Measurements from ENCODE around the gene C6orf47.

The C6orf47 gene

GRCh38 chr6:31636698-31637596 is 23.6 kb downstream of the C6orf47 start:
- Histone ChIP-seq H3K27ac (ENCODE audit: low read length) (no peak overlapping the region), H3K4me3 (ENCODE audit: low read length) (no peak overlapping the region), H3K36me3 (ENCODE audit: control insufficient read depth, low read depth, low read length) (peaks cover 92% of the 10 kb centered on the region), H3K9ac (ENCODE audit: low read length) (no peak overlapping the region), H3K27me3 (ENCODE audit: control insufficient read depth, insufficient read depth, low read length) (no peaks in the 10 kb centered on the region), H3K9me3 (ENCODE audit: control insufficient read depth, low read depth, low read length) (no peaks in the 10 kb centered on the region), H3K4me1 (ENCODE audit: control insufficient read depth, low read depth, low read length) (no peaks in the 10 kb centered on the region)

- peaks cover 92% of the 10 kb centered on the region for H3K36me3 ChIP-seq (ENCODE audit: control insufficient read depth, low read depth, low read length)
- no peaks in the 10 kb centered on the region for H3K27me3 ChIP-seq (ENCODE audit: control insufficient read depth, insufficient read depth, low read length)
- H3K4me3 ChIP-seq (ENCODE audit: low read length): no peak overlapping the region
- no peak overlapping the region for H3K27ac ChIP-seq (ENCODE audit: low read length)
- H3K9me3 ChIP-seq (ENCODE audit: control insufficient read depth, low read depth, low read length): no peaks in the 10 kb centered on the region
- no peak overlapping the region for H3K9ac ChIP-seq (ENCODE audit: low read length)
- no peaks in the 10 kb centered on the region for H3K4me1 ChIP-seq (ENCODE audit: control insufficient read depth, low read depth, low read length)
Measured at GRCh38 chr6:31634969-31635575, 25.5 kb downstream of the C6orf47 start.

- no peaks in the 10 kb centered on the region for H3K4me1 ChIP-seq (ENCODE audit: control insufficient read depth, low read depth, low read length)
- peaks cover 94% of the 10 kb centered on the region for H3K36me3 ChIP-seq (ENCODE audit: control insufficient read depth, low read depth, low read length)
- no peaks in the 10 kb centered on the region for H3K9me3 ChIP-seq (ENCODE audit: control insufficient read depth, low read depth, low read length)
Measured at GRCh38 chr6:31634131-31634530, 26.4 kb downstream of the C6orf47 start.

GRCh38 chr6:31633447-31633846 is 27.1 kb downstream of the C6orf47 start:
- Histone ChIP-seq H3K4me3 (ENCODE audit: low read length) (no peak overlapping the region), H3K36me3 (ENCODE audit: control insufficient read depth, low read depth, low read length) (peaks cover 95% of the 10 kb centered on the region), H3K9me3 (ENCODE audit: control insufficient read depth, low read depth, low read length) (no peaks in the 10 kb centered on the region), H3K27ac (ENCODE audit: low read length) (no peak overlapping the region), H3K27me3 (ENCODE audit: control insufficient read depth, insufficient read depth, low read length) (no peaks in the 10 kb centered on the region), H3K9ac (ENCODE audit: low read length) (no peak overlapping the region), H3K4me1 (ENCODE audit: control insufficient read depth, low read depth, low read length) (no peaks in the 10 kb centered on the region)

More at GRCh38 chr6:31634131-31634530, 26.4 kb downstream of the C6orf47 start:
- Histone ChIP-seq H3K27me3 (ENCODE audit: control insufficient read depth, insufficient read depth, low read length) (no peaks in the 10 kb centered on the region), H3K27ac (ENCODE audit: low read length) (no peak overlapping the region), H3K4me3 (ENCODE audit: low read length) (no peak overlapping the region), H3K9ac (ENCODE audit: low read length) (no peak overlapping the region)

- H3K4me3 ChIP-seq (ENCODE audit: low read length): no peak overlapping the region
- no peak overlapping the region for H3K27ac ChIP-seq (ENCODE audit: low read length)
- H3K36me3 ChIP-seq (ENCODE audit: control insufficient read depth, low read depth, low read length): peaks cover 98% of the 10 kb centered on the region
- no peaks in the 10 kb centered on the region for H3K4me1 ChIP-seq (ENCODE audit: control insufficient read depth, low read depth, low read length)
- H3K9me3 ChIP-seq (ENCODE audit: control insufficient read depth, low read depth, low read length): no peaks in the 10 kb centered on the region
- no peaks in the 10 kb centered on the region for H3K27me3 ChIP-seq (ENCODE audit: control insufficient read depth, insufficient read depth, low read length)
- H3K9ac ChIP-seq (ENCODE audit: low read length): no peak overlapping the region
Measured at GRCh38 chr6:31632279-31632946, 28.2 kb downstream of the C6orf47 start.

- H3K4me3 ChIP-seq (ENCODE audit: low read length): no peak overlapping the region
- H3K9ac ChIP-seq (ENCODE audit: low read length): no peak overlapping the region
- no peaks in the 10 kb centered on the region for H3K4me1 ChIP-seq (ENCODE audit: control insufficient read depth, low read depth, low read length)
- no peaks in the 10 kb centered on the region for H3K9me3 ChIP-seq (ENCODE audit: control insufficient read depth, low read depth, low read length)
- H3K36me3 ChIP-seq (ENCODE audit: control insufficient read depth, low read depth, low read length): peaks cover 98% of the 10 kb centered on the region
- H3K27me3 ChIP-seq (ENCODE audit: control insufficient read depth, insufficient read depth, low read length): no peaks in the 10 kb centered on the region
- no peak overlapping the region for H3K27ac ChIP-seq (ENCODE audit: low read length)
Measured at GRCh38 chr6:31631681-31632278, 28.8 kb downstream of the C6orf47 start.

GRCh38 chr6:31631209-31631608 is 29.4 kb downstream of the C6orf47 start:
- H3K9ac ChIP-seq (ENCODE audit: low read length): no peak overlapping the region
- no peaks in the 10 kb centered on the region for H3K9me3 ChIP-seq (ENCODE audit: control insufficient read depth, low read depth, low read length)
- H3K36me3 ChIP-seq (ENCODE audit: control insufficient read depth, low read depth, low read length): peaks cover 98% of the 10 kb centered on the region
- no peaks in the 10 kb centered on the region for H3K27me3 ChIP-seq (ENCODE audit: control insufficient read depth, insufficient read depth, low read length)
- H3K27ac ChIP-seq (ENCODE audit: low read length): no peak overlapping the region
- H3K4me3 ChIP-seq (ENCODE audit: low read length): no peak overlapping the region
- no peaks in the 10 kb centered on the region for H3K4me1 ChIP-seq (ENCODE audit: control insufficient read depth, low read depth, low read length)

GRCh38 chr6:31630177-31630934 is 30.2 kb downstream of the C6orf47 start:
- no peaks in the 10 kb centered on the region for H3K9me3 ChIP-seq (ENCODE audit: control insufficient read depth, low read depth, low read length)
- no peak overlapping the region for H3K27ac ChIP-seq (ENCODE audit: low read length)
- H3K27me3 ChIP-seq (ENCODE audit: control insufficient read depth, insufficient read depth, low read length): no peaks in the 10 kb centered on the region
- no peak overlapping the region for H3K4me3 ChIP-seq (ENCODE audit: low read length)
- H3K4me1 ChIP-seq (ENCODE audit: control insufficient read depth, low read depth, low read length): no peaks in the 10 kb centered on the region
- no peak overlapping the region for H3K9ac ChIP-seq (ENCODE audit: low read length)
- peaks cover 98% of the 10 kb centered on the region for H3K36me3 ChIP-seq (ENCODE audit: control insufficient read depth, low read depth, low read length)

GRCh38 chr6:31629014-31629413 is 31.6 kb downstream of the C6orf47 start:
- no peaks in the 10 kb centered on the region for H3K9me3 ChIP-seq (ENCODE audit: control insufficient read depth, low read depth, low read length)
- H3K4me1 ChIP-seq (ENCODE audit: control insufficient read depth, low read depth, low read length): no peaks in the 10 kb centered on the region
- H3K4me3 ChIP-seq (ENCODE audit: low read length): no peak overlapping the region
- H3K27me3 ChIP-seq (ENCODE audit: control insufficient read depth, insufficient read depth, low read length): no peaks in the 10 kb centered on the region
- peaks cover 98% of the 10 kb centered on the region for H3K36me3 ChIP-seq (ENCODE audit: control insufficient read depth, low read depth, low read length)
- H3K27ac ChIP-seq (ENCODE audit: low read length): no peak overlapping the region
- H3K9ac ChIP-seq (ENCODE audit: low read length): no peak overlapping the region

GRCh38 chr6:31627690-31628287 is 32.8 kb downstream of the C6orf47 start:
- no peaks in the 10 kb centered on the region for H3K4me1 ChIP-seq (ENCODE audit: control insufficient read depth, low read depth, low read length)
- H3K9me3 ChIP-seq (ENCODE audit: control insufficient read depth, low read depth, low read length): no peaks in the 10 kb centered on the region
- H3K4me3 ChIP-seq (ENCODE audit: low read length): no peak overlapping the region
- no peaks in the 10 kb centered on the region for H3K27me3 ChIP-seq (ENCODE audit: control insufficient read depth, insufficient read depth, low read length)
- H3K9ac ChIP-seq (ENCODE audit: low read length): no peak overlapping the region
- H3K27ac ChIP-seq (ENCODE audit: low read length): no peak overlapping the region
- peaks cover 97% of the 10 kb centered on the region for H3K36me3 ChIP-seq (ENCODE audit: control insufficient read depth, low read depth, low read length)

All from iPS-18a (cell line).